Fibroblast of skin of abdomen (primary cell): Measurements from ENCODE around the gene SRC.
"Not testable (repeated sequence)": the region's sequence is repeated elsewhere in the genome, so short reads cannot be mapped to it uniquely, and the experiment has no call there.

ENCODE experiments used
- DNase-seq: peaks from one replicate; pipeline ENCODE4 v3.0.0-alpha.2; 2013

SRC gene

DNA sequence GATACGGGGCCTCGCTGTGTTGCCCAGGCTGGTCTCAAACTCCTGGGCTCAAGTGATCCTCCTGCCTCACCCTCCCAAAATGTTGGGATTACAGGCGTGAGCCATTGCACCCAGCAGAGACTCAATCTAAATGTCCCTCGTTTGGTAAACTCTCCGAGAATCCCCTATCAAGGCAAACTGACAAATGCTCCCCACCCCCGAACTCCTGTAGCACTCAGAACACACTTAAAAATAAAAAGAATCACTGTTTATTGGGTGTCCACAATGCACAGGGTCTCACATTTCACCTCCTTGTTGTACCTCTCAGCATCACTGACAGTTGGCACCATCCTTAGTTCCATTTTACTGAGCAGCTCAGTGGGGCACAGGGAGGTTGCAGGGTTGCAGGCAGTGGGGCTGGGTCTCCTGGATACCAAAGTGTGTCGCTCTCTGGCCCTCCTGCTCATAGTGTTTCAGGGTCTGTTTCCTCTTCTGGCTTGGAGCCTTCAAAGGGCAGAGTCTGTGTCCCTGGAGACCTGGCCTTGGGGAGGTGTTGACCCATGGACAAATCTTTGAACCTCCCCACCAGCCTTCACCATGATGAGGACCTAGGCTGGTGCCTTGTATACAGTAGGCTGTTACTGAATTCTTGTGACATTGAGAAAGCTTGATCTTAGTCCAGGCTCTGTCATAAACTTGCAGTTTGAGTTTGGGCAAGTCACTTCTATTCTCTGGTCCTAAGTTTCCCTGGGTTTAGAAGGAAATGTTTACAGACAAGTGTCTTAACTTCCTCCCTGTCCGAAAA lies 8.5 kb upstream of the SRC start:
- DNase-seq, result no peak

DNA sequence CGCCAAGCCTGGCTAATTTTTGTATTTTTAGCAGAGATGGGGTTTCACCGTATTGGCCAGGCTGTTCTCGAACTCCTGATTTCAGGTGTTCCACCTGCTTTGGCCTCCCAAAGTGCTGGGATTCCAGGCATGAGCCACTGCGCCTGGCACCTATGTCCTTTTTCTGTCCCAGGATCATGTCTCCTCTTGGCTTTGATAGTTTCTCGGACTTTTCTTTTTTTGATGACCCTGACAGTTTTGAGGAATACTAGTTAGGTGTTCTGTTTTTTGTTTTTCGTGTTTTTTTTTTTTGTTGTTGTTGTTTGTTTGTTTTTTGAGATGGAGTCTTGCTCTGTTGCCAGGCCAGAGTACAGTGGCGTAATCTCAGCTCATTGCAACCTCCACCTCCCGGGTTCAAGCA lies 7.6 kb upstream of the SRC start:
- DNase-seq, result not testable (repeated sequence)

GRCh38 chr20:37339208-37339607 lies 6.7 kb upstream of the SRC start:
- DNase-seq, result no peak

DNA sequence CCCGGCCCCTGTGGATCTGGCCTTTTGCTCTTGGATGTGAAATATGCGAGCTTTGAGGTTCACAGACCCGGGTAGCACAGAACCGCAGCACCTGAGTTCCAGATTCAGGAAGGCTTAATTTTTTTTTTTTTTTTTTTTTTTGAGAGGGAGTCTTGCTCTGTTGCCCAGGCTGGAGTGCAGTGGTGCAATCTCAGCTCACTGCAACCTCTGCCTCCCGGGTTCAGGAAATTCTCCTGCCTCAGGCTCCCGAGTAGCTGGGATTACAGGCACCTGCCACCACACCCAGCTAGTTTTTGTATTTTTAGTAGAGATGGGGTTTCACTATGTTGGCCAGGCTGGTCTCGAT lies 6.2 kb upstream of the SRC start:
- DNase-seq, result not testable (repeated sequence)

DNA sequence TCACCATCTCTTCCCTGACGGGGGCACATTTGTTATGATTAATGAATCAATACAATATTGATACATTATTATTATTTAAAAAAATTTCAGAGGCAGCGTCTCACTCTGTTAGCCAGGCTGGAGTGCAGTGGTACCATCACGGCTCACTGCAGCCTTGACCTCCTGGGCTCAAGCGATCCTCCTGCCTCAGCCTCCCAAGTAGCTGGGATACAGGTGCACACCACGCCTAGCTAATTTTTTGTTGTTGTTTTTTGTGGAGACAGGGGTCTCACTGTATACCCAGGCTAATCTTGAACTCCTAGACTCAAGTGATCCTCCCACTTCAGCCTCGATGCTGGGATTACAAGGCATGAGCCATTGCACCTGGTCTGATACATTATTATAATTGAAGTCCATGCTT lies 4.9 kb upstream of the SRC start:
- no peak for DNase-seq

DNA sequence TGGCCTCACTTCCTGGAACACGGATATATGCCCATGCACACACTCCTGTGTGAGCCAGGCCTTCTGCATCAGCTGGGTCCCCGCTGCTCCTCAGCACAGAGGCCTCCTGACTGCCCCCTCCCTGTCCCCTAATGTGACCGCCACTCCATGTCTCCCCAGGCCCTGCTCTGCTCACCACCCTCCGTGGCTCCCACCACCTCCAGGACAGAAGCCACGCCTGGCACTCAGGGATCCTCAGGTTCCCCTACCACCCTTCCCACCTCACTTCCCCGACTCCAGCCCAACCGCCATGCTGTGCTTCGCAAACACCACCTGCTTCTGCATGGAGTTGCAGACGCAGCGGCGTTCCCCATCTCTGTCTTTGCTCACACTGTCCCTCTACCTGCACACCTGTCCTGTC lies 4.3 kb upstream of the SRC start:
- DNase-seq, result no peak

GRCh38 chr20:37342231-37343177 lies 3.4 kb upstream of the SRC start:
- DNase-seq, result no peak

GRCh38 chr20:37343212-37343993 lies 2.5 kb upstream of the SRC start:
- no peak for DNase-seq

- DNase-seq, result no peak
These were observed 2.0 kb upstream of the SRC start for GRCh38 chr20:37343994-37344355.

DNA sequence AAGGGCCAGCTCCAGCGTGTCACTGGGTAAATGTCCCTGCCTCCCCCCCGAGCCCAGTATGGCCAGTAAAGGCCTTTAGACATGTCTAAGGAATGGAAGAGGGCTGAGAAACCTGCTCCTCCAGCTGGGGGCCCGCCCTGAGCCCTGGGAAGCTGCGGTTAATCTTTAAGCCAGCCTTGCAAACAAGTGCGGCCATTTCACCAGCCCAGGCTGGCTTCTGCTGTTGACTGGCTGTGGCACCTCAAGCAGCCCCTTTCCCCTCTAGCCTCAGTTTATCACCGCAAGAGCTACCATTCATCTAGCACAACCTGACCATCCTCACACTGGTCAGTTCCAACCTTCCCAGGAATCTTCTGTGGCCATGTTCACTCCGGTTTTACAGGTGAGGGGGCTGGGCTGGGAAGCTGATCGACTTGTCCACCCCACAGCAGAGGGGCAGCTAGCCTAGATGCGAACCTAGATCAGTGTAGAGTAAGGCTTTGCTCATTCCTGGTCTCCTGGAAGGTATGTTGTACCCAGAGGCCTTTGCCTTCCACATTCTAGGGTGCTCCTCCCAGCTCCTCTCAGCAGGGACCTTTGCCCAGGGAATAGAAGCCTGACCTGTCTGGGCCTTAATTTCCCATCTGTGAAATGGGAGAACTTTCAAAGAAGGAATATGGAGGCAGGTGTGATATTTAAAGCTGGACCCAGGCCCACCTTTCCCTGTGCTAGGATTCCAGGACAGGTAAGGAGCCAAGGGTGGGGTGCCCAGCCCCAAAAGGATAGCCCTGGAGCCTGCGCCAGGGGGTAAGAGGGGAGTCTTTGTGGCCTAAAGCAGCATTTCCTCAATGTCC lies 1.2 kb upstream of the SRC start:
- no peak for DNase-seq

DNA sequence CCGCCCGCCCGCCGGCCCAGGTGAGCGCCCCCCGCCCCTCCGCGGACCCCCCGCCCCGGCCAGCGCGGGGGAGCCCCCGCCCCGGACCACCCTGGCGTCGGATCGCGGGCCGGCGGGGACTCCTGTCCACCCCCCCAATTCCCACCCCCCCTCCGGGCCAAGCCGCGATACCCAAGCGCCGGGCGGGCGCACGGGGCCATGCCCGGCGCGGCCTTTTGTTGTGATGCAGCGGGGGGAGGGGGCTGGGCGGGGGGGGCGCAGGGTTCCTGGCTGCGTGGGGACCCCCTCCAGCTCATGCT lies 245 bp downstream of the SRC start:
- no peak for DNase-seq

- DNase-seq, result no peak
These were observed 801 bp downstream of the SRC start for GRCh38 chr20:37346535-37347346.

DNA sequence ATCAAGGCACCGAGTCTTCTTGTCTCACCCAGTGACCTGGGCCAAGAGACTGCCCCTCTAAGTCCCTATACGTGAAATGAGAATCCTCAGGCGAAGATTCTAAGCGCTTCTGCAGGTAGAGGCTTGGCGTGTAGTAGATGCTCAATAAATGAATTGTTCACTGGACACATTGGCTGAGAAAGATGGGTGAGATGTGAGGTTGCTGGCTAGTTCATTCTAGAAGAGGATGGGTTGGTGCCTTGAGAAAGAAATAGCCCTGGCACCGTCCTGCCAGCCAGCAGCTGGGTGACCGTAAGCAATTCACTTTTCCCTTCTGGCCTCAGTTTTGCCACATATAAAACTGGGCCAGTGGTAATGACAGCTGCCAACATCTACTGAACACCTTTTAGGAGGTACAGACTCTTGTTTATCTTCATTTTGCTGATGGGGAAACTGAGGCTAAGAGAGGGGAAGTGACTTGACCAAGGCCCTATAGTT lies 1.4 kb downstream of the SRC start:
- no peak for DNase-seq

DNA sequence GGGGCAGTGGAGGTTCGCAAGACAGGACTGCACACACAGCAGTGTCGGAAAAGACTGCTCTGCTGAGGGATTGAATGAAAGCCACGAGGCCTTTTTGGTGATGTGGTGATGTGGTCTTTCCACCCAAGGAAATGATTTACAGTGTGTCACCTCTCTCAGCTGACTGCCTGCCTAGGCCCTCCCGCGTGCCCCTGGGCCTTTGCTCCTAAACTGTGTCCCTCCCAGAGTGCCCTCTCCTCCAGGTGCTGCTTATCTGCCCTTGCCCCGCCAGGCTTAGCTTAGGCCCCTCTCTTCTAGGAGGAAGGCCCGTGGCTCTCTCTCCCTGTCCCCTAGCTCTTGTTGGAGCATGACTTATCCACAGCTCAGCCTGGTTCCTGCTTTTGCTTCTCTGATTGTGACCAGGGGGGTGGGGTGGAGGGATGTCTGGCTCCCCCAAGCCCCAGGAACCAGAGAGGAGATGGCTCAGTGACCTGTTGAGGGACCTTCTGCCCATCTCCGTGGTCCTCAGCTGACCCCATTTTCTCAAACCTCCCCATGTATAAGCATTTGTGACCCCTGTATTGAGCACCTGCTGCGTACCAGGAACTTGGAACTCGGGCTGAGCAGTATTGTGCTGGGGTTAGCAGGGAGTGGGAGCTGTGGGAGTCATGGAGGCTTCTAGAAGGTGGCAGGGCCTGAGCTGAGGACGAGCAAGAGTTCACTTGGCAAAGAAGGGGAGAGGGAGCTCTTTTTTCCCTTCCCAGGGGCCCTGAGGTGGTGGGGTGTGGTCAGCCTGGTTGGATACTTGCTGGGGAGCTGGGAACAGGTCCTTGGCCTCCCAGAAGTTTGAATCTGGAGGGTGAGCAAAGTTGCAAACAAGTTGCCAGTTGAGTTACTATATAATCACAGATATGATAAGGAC lies 2.2 kb downstream of the SRC start:
- DNase-seq, result no peak

DNA sequence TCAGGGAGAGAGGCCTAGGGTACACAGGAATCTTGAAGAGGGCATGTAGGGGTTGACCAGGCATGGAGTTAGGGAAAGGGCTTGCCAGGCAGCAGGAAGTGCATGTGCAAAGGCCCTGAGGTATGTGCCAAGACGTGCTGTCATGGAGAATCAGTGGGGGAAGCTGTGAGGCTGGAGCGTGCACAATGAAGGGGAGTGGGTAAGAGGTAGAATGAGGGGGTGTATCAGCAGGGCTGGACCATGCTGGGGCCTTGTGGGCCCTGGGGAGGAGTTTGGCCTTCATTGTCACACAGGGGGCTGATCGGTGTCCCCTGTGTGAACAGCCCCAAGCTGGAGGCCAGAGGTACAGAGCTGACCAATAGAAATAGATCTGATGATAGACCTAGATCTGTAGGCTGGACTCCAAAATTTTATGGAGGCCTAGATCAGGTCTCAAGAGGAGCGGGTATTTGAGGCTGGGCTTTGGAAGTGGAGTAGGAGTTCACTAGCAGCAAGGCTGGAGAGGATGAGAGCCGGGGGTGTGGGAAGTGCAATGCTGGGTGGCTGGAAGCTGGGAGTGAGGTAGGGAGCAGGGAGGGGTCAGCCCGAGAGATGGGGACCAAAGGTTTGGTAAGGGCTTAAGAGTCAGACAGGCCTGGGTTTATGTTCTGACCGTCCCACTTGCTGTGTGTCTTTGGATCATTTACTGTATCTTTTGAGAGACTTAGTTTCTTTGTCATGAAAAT lies 3.0 kb downstream of the SRC start:
- DNase-seq, result no peak

GRCh38 chr20:37349517-37350491 lies 3.9 kb downstream of the SRC start:
- no peak for DNase-seq

- no peak for DNase-seq
These were observed 5.0 kb downstream of the SRC start for GRCh38 chr20:37350649-37351574.
